ENCODE data around the gene ADD1. TPM values are rescaled to one million over a fixed set of nuclear protein-coding genes. Genes with fewer than 3 reads are reported as not detected.
"Not testable (repeated sequence)": the region's sequence is repeated elsewhere in the genome, so short reads cannot be mapped to it uniquely, and the experiment has no call there.

The ADD1 gene
- total RNA-seq, 1 experiment from 2014 or later: 136 TPM

DNA sequence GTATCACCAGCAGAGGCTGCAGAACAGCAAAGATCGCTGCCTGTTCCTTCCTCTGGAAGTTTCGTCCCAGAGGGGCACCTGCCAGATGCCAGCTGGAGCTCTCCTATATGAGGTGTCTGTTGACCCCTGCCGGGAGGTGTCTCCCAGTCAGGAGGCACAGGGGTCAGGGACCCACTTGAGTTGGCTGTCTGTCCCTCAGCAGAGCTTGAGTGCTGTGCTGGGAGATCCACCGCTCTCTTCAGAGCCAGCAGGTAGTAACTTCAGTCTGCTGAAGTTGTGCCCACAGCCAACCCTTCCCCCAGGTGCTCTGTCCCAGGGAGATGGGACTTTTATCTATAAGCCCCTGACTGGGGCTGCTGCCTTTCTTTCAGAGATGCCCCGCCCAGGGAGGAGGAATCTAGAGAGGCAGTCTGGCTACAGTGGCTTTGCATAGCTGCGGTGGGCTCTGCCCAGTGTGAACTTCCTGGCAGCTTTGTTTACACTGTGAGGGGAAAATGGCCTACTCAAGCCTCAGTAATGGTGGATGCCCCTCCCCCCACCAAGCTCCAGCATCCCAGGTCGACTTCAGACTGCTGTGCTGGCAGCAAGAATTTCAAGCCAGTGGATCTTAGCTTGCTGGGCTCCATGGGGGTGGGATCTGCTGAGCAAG, 78.9 kb downstream of the ADD1 start:
- not testable (repeated sequence) for DNase-seq (ENCODE audit: low read depth)

DNA sequence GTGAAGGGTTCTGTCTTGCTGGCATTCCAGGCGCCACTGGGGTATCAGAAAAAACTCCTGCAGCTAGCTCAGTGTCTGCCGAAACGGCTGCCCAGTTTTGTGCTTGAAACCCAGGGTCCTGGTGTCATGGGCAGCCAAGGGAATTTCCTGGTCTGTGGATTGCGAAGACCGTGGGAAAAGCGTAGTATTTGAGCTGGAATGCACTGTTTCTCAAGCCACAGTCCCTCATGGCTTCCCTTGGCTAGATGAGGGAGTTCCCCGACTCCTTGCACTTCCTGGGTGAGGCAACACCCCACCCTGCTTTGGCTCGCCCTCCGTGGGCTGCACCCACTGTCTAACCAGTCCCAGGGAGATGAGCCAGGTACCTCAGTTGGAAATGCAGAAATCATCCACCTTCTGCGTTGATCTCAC, 79.5 kb downstream of the ADD1 start:
- no peak for DNase-seq (ENCODE audit: low read depth)

DNA sequence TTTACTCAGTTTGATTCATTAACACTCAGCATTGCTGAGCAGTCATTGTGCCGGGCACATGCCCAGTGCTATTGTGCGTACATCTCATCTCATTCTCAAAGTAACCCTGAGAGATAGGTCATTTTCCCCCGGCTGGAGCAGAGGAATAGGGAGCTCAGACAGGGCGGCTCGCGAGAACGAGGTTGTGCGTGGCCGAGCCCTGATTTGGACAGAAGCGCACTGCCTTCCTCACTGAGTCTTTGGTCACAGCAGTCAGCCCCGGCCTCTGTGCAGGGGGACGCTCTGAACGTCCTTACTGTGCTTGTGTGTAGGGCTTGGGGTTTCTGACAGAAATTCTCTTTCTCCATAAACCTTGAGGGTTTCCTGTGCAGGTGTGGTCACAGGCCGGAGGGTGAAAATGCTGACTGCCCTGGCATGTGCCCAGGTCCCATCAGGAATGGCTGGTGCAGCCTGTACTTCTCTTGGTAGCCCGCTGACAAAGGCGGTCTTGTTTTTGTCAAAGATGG, 80.1 kb downstream of the ADD1 start:
- DNase-seq (ENCODE audit: low read depth): no peak

DNA sequence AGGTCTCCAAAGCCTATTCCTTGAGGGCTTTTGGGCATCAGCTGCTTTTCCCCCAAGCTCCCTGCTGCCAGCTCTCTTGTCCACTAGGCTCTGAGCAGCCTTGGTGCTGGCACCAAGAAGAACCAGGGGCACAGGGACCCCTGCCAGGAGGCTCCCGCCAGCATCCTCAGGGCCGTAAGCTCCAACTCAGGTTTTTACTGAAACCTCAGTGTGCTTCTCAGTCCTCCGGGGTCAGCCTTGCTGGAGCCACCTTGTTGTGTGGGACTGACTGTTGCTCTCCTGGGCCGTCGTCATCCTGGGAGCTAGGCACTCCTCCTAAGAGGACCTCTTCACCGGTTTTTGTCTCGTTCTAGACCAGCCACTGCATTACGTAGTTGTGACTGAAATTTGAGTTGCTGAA, 80.6 kb downstream of the ADD1 start:
- DNase-seq (ENCODE audit: low read depth): no peak

DNA sequence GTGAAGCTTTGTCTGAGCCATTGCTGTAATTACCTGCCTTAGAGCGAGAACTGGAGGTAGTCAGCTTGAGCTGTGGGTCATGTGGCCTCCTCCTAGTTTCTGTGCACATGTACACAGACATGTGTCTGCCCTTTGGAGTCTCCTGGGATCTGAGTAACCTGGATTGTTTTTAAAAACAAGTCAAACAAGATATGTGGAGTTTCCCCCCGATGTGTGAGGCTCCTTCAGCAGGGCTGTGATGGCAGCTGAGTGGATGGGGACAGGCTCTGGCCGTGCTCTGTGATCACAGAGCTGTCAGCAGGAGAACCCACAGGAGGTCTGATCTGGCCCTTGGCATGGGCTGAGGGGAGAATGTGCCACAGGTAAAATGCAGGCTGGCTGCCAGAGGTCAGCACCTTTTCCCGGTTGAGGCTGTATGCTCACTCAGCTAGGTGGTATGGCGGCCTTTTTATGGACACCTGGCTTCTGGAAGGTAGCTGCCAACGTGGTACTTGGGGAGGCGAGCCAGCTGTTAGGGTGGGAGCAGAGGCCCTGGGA, 81.2 kb downstream of the ADD1 start:
- DNase-seq (ENCODE audit: low read depth): no peak

DNA sequence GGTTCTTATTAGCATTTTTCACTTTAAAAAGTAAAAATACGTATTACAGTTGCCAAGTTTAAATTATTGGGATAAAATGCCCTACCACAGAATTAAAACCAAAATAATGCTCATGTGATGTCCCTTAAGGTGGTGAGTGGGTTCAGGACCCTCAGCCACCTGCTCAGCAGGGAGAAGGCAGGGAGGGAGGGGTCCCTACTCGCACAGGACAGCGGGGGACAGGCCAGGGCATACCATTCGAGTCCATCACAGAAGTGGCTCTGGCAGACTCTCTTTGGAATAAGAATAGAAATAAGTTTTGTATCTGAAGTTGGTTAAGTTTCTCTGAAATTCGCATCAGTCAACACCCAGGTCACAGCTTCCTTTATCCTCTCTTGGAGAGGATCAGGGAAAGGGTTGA, 81.9 kb downstream of the ADD1 start:
- DNase-seq (ENCODE audit: low read depth): no peak

DNA sequence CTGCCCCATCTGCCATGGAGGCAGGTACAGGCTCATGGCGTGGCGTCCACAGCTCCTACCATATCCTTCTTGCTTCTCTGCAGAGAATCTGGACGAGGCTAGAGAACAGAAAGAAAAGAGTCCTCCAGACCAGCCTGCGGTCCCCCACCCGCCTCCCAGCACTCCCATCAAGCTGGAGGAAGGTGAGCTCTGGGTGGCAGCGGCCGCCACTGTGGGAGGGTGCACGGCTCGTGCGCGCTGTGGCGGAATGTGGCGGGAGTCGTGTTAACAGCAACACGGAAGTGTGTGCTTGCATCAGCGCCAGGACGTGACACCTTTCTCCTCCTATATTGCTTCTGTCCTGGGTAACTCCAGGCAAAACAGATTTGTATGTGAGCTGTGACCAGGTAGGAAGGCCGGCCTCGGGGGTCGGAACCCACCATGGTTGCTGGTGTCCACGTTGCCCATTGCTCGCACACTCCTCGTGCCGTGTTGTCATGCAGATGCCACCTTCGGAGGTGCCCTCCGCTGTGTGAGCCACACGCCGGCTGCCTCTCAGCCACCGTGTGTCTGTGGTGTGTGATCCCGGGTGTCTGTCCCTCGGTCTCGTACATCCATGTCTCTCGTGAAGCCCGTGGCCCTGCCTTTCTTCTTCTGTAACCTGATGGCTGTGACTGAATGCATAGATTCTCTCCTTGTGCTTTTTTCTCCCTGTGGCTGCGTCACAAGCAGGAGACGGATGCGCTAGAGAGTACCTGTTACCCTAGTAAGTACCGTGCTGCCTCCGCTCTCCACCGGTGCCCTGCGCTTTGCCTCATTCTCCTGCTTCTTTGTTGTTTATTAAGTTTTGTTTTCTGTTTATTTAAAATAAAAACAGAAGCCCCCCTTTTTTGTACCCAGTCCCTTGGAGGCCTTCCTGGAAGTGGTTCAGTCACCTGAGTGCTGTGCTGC, 82.6 kb downstream of the ADD1 start:
- no peak for DNase-seq (ENCODE audit: low read depth)

DNA sequence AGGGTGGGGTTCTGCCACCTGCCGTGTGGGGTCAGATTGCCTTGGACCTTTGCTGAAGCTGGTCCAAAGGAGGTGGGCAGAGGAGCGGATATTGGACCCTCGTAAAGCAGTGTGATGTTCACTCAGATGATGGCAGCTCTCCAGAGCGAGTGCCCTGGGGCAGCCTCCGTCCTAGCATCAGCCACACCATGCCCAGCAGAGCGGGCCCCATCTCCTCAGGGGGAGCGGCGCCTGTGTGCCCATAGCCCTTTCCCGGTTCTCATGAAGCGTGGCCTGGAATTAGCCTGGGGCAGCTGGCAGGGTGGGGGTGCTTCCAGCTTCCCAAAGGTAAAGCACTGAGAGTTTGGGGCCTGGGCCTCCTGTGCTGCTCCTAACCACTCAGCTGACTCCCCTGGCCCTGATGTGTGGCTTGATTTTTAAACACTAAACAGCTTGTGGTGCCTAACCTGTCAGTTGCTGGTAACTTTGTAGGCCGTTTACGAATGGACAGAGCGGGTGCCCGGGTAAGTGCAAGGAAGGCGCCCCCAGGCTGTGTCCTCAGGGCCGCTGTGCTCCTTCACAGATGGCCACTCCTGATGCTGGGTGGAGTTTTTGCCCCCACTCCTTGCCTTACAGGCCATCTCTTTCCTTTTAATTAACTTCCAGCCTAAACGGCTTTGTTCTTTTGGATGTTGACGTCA, 83.5 kb downstream of the ADD1 start:
- no peak for DNase-seq (ENCODE audit: low read depth)

DNA sequence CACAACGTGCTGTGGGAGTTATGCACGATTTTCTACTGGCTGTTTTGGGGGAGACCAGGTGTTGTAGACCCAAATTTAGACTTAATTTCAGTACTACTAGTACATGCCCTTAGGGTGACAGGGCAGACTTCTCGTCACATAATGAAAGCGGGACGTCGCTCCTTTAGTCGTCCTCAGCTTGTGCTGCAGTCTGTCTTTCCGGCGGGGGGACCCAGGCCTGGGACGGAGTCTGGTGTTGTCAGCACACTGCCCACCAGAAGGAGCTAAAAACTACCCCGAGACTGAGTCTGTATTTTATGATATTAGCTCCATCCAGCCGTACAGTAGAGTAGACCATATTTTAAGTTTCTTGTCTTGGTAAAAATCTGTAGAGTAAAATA, 84.0 kb downstream of the ADD1 start:
- no peak for DNase-seq (ENCODE audit: low read depth)

DNA sequence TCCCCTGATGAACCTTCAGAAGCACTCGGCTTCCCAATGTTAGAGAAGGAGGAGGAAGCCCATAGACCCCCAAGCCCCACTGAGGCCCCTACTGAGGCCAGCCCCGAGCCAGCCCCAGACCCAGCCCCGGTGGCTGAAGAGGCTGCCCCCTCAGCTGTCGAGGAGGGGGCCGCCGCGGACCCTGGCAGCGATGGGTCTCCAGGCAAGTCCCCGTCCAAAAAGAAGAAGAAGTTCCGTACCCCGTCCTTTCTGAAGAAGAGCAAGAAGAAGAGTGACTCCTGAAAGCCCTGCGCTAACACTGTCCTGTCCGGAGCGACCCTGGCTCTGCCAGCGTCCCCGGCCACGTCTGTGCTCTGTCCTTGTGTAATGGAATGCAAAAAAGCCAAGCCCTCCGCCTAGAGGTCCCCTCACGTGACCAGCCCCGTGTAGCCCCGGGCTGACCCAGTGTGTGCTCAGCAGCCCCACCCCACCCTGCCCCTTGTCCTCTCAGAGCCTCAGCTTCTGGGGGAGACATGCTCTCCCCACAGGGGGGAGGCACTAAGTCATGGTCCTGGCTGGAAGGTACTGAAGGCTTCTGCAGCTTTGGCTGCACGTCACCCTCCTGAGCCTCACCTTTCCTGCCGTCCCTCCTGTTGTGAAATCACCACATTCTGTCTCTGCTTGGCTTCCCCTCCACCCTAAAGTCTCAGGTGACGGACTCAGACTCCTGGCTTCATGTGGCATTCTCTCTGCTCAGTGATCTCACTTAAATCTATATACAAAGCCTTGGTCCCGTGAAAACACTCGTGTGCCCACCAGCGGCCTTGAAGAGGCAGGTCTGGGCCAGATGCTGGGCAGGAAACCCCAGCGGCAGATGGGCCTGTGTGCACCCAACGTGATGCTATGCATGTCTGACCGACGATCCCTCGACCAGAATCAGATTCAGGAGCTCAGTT, 84.9 kb downstream of the ADD1 start:
- no peak for DNase-seq (ENCODE audit: low read depth)

DNA sequence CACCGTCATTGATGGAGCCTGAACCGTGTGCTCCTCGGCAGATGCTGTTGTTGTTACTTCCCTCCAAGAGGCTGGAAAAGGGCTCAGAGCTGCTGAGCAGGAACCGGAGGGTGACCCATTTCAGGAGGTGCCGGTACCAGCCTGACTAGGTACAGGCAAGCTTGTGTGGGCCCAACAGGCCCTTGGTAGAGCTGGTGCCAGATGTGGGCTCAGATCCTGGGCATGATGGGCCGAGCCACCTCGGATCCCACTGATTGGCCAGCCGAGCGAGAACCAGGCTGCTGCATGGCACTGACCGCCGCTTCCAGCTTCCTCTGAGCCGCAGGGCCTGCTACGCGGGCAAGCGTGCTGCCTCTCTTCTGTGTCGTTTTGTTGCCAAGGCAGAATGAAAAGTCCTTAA, 85.8 kb downstream of the ADD1 start:
- no peak for DNase-seq (ENCODE audit: low read depth)

DNA sequence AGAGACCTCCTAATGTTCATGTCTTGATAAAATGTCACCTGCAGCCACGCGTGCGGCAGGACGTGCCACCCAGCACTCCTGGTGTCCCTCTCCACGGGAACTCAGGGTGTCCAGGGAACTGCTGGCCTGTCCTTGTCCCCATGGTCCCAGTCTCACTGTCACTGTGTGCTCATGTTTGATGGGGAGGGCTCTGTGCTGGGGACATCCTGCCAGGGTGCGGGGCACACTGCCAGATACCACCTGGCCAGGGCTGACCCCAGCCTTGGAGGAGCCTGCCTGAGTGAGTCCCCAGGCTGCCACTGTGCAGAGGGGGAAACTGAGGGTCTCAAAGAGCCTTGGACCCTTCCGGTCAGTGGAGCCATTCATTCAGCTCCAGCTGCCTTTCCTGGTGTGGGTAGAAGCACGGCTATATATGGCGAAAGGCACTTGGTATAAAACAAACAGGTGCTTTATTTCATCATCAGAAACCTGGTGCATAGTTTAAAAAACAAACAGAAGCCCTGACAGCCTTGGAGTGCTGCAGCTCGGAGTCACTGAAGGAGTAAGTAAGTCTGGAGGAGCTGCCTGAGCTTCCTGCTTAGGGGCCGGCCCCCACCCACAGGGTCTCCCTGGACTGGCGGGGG, 86.6 kb downstream of the ADD1 start:
- DNase-seq (ENCODE audit: low read depth): no peak

DNA sequence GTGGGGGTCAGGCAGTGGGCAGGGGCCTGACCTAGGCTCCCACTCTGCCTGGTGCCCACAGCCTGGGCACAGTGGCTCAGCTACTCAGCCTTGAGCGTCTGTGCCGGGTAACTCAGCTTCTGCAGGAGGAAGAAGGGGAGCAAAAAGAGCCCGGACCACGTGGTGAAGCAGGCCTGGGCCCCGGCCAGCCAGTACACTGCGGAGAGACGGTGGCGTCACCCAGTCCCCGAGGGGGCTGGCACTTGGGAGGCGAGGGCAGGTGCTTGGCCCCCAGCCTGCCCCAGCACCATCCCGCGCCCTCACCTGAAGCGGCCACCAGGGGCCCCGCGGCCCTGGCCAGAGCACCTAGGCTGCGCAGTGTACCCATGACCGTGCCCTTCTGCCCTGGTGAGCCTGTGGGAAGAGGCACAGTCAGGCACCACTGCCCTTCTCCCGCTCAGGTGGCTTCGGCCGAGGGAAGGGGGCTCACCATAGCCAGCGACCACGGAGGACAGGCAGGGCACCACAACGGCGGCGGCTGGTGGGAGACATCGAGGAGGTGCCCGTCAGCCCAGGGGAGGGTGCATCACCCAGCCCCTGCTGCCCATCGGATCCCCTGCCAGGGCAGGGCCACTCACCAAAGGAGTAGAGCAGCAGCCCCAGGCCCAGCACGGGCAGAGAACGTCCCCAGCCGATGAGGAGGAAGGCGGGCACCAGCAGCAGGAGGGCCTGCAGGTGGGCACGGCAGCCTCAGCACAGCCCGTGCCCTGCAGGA, 87.3 kb downstream of the ADD1 start:
- no peak for DNase-seq (ENCODE audit: low read depth)

DNA sequence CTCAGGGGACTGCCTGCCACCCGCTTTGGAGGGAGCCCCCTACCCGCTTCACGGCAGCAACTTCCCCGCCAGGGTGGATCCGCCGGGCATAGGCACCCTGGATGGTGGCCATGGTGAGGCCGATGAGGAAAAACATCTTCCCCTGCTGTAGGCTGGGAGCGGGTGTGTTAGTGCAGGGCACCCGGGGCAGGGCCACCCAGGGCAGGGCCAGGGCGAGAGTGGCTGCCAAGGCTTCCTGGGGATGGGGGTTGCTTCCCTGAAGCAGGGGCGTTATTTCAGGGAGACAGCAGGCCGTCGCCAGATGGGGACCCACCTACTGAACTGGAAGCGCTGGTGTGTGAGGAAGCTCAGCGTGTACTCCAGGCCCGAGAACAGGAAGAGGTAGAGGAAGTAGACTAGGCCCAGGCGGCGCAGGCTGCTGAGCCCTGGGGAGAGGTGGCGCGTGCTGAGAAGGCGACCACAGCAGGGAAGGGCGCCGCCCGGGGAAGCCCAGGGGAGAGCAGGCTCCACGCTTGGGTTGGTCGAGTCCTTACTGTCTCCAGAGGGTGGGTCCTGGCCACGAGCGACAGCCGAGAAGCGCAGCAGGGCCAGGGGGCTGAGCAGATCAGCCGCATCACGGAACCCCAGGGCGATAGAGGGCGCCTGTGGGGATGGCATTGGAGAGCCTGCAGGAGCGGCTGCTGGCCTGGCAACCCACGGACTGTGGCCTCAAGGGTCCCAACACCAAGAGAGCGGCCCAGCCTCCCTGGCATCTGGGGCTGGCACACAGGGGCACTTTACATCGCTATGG, 88.1 kb downstream of the ADD1 start:
- DNase-seq (ENCODE audit: low read depth): no peak

DNA sequence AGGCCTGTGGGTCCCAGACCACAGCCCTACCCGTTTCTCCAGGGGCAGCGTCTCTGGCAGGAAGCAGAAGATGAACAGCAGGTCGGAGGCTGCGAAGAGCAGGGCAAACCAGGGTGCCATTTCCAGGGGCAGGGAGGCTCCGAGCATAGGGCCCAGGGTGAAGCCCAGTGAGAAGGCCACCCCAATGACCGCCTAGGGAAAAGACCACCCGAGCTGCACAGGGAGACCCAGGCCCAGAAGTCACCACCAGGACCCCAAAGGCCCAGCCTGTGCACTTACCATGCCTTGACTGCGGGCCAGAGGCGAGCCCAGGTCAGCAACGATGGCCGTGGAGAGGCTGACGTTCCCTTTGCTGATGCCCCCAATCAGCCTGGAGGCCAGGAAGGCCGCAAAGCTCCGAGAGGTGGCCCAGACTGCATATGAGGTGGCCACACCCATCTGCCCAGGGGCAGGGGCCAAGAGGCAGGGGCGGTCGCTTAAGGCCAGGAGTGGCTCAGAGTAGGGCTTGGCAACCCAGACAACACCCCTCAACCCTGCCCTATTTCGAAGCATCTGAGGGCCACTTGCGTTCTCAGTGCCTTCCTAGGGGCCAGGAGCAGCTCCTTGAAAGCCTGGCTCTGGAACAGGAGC, 88.8 kb downstream of the ADD1 start:
- DNase-seq (ENCODE audit: low read depth): no peak

DNA sequence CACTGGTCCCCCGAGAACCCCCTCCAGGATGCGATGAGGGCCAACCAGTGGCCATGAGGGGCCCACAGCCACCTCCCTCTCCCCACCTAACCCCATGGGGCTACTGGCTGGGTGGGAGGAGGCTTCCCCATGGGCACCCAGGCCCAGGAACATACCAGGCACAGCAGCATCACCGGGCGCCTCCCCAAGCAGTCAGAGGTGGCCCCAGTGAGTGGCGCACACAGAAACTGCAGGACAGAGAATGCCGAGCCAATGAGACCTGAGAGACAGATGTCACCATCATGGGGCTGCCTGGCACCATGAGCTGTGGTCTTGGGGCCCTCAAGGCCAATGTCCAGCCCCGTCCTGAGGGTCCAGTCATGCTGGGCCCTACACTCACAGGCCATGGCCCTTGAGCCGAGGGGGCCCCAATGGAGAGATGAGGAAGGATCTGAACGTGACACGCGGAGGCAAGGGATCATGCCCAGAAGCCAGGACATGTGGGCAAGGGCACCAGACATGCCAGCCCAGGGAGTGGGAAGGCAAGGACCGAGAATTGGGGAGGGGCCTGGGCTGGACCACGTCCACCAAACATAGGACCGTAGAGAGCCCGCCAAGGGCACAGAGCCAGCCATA, 89.4 kb downstream of the ADD1 start:
- peak; percentile 3 for DNase-seq (ENCODE audit: low read depth)

DNA sequence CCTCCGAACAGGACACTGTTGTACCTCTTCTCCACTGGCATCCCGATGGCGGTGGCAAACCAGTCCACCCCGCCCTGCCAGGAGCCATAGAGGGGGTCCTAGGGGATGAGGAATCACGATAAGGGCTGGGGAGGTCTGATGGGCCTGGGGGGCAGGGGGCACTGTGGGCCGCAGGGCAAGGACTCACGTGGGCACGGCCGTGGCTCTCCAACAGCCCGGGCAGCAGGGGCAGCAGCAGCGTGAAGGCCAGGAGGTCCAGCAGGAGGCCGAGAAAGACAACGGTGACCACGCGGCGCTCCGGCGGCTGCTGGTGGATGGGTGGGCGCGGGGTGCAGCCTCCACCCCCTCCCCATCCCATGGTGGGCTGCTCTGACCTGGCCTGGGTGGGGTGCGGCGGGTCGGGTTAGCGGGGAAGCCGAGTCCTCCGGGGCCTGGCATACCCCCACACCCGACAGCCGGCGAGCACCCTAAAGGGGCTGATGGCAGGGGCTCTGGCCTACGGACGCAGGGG, 90.0 kb downstream of the ADD1 start:
- no peak for DNase-seq (ENCODE audit: low read depth)
